H1 (cell line): ENCODE results near the gene RNF5. TPM values are rescaled to one million over a fixed set of nuclear protein-coding genes. Genes with fewer than 3 reads are reported as not detected.
A peak's percentile ranks its signal among the peaks of the same experiment; 100 is the strongest.

ENCODE experiments used
- CTCF ChIA-PET: fragments of 300-600 bp; sonication (Branson Sonifier 250); formaldehyde crosslinking; loops from one replicate; lab custom pipeline; 2021; ENCODE audit not compliant: partially characterized antibody; lab: Charles Lee
- POLR2A ChIA-PET: fragments of 300-600 bp; sonication (Branson Sonifier 250); formaldehyde crosslinking; loops from one replicate; lab custom pipeline; 2021; ENCODE audit warnings: inconsistent platforms; ENCODE audit not compliant: partially characterized antibody; lab: Charles Lee
- DNase-seq, 2 experiments: peaks; one replicate each; pipeline versions ENCODE4 v3.0.0 to v3.0.0-alpha.2; 2010 to 2022; ENCODE audit warnings: low spot score in 2 of 2, low read depth in 1 of 2, mixed read lengths in 1 of 2
- FAIRE-seq: peaks from 2 replicates; lab custom pipeline; 2011; peaks lifted over from hg19 to GRCh38; lab: Jason Lieb, UNC
- H2AFZ ChIP-seq: 2 replicates; pipeline ENCODE4 v1.8.1; 2012; ENCODE audit warnings: low read length, inconsistent platforms
- H2AK5ac ChIP-seq: 2 replicates; pipeline ENCODE4 v1.6.1; 2013; ENCODE audit warnings: low read depth, low read length
- H2BK120ac ChIP-seq: replicated peaks from 2 replicates; pipeline ENCODE3; 2013; ENCODE audit warnings: low read depth, low read length, inconsistent platforms
- H2BK12ac ChIP-seq: 2 replicates; pipeline ENCODE4 v1.6.1; 2013; ENCODE audit warnings: low read depth, low read length
- H2BK15ac ChIP-seq: 2 replicates; pipeline ENCODE4 v1.6.1; 2013; ENCODE audit warnings: low read length
- H2BK20ac ChIP-seq: 2 replicates; pipeline ENCODE4 v1.6.1; 2013; ENCODE audit warnings: low read length
- H2BK5ac ChIP-seq: 2 replicates; pipeline ENCODE4 v1.6.1; 2013; ENCODE audit warnings: low read depth, low read length
- H3K14ac ChIP-seq: 2 replicates; pipeline ENCODE4 v1.6.1; 2013; ENCODE audit warnings: inconsistent platforms; ENCODE audit not compliant: insufficient read length
- H3K18ac ChIP-seq: 2 replicates; pipeline ENCODE4 v1.6.1; 2013; ENCODE audit warnings: low read length; ENCODE audit errors: extremely low read depth
- H3K23ac ChIP-seq: 2 replicates; pipeline ENCODE4 v1.6.1; 2013; ENCODE audit warnings: inconsistent platforms; ENCODE audit not compliant: insufficient read length
- H3K23me2 ChIP-seq: 2 replicates; pipeline ENCODE4 v1.6.1; 2013; ENCODE audit warnings: low read depth, low read length
- H3K27ac ChIP-seq: 2 replicates; pipeline ENCODE4 v1.6.1; 2011; ENCODE audit warnings: low read depth, low read length, inconsistent platforms
- H3K27me3 ChIP-seq, 4 experiments: replicated peaks in 1 of 4; 1 replicate in 1 of 4; 2 replicates in 3 of 4; pipeline versions ENCODE4 v1.6.1 to v1.8.1; 2011 to 2013; ENCODE audit warnings: low read length in 3 of 4, mild to moderate bottlenecking in 3 of 4, inconsistent platforms in 2 of 4, mixed read lengths in 2 of 4, moderate library complexity in 1 of 4; ENCODE audit not compliant: control insufficient read depth in 3 of 4, insufficient read depth in 3 of 4; ENCODE audit errors: extremely low read depth in 1 of 4
- H3K36me3 ChIP-seq, 4 experiments: 2 replicates each; pipeline versions ENCODE4 v1.6.1 to v1.8.1; 2011 to 2013; ENCODE audit warnings: mild to moderate bottlenecking in 4 of 4, low read length in 3 of 4, moderate library complexity in 2 of 4, control low read depth in 1 of 4, inconsistent platforms in 1 of 4; ENCODE audit not compliant: insufficient read depth in 4 of 4, control insufficient read depth in 2 of 4
- H3K4ac ChIP-seq: replicated peaks from 2 replicates; pipeline ENCODE3; 2013; ENCODE audit warnings: low read length, low read depth, mixed read lengths, inconsistent platforms; ENCODE audit not compliant: insufficient read length
- H3K4me1 ChIP-seq, 4 experiments: replicated peaks in 1 of 4; 1 replicate in 1 of 4; 2 replicates in 3 of 4; pipeline versions ENCODE4 v1.6.1 to v1.8.1; 2011 to 2013; ENCODE audit warnings: low read length in 3 of 4, inconsistent platforms in 2 of 4, mixed read lengths in 1 of 4; ENCODE audit not compliant: insufficient read depth in 4 of 4, control insufficient read depth in 3 of 4
- H3K4me2 ChIP-seq, 2 experiments: 2 replicates each; pipeline versions ENCODE4 v1.6.1 to v1.8.1; 2011 to 2013; ENCODE audit warnings: low read depth in 2 of 2, low read length in 2 of 2, control low read depth in 1 of 2, inconsistent platforms in 1 of 2, mild to moderate bottlenecking in 1 of 2; ENCODE audit not compliant: insufficient read depth in 1 of 2
- H3K4me3 ChIP-seq, 4 experiments: fragments of 200-600, 300-600 bp in 1 of 4; sonication (generic), shearing (Covaris generic), sonication (Bioruptor Twin) in 1 of 4; 2 replicates each; pipeline versions ENCODE4 v1.5.1 to v1.8.1; 2011 to 2016; ENCODE audit warnings: low read length in 4 of 4, low read depth in 3 of 4, control low read depth in 2 of 4, inconsistent platforms in 2 of 4, mild to moderate bottlenecking in 2 of 4, mixed read lengths in 1 of 4, moderate library complexity in 1 of 4; ENCODE audit not compliant: insufficient read depth in 2 of 4; ENCODE audit errors: extremely low read depth in 1 of 4
- H3K56ac ChIP-seq: replicated peaks from 2 replicates; pipeline ENCODE3; 2013; ENCODE audit warnings: low read depth, mild to moderate bottlenecking, mixed read lengths, low read length, inconsistent platforms; ENCODE audit not compliant: insufficient read length
- H3K79me1 ChIP-seq: 2 replicates; pipeline ENCODE4 v1.6.1; 2013; ENCODE audit warnings: low read depth, low read length, control low read depth
- H3K79me2 ChIP-seq, 2 experiments: 2 replicates each; pipeline versions ENCODE4 v1.6.1 to v1.8.1; 2012 to 2013; ENCODE audit warnings: low read length in 2 of 2, mild to moderate bottlenecking in 2 of 2, inconsistent platforms in 1 of 2; ENCODE audit not compliant: insufficient read depth in 2 of 2, control insufficient read depth in 1 of 2
- H3K9ac ChIP-seq, 4 experiments: replicated peaks in 1 of 4; 1 replicate in 1 of 4; 2 replicates in 3 of 4; pipeline versions ENCODE4 v1.6.1 to v1.8.1; 2011 to 2013; ENCODE audit warnings: low read depth in 3 of 4, low read length in 3 of 4, control low read depth in 2 of 4, mild to moderate bottlenecking in 2 of 4, moderate library complexity in 2 of 4, inconsistent platforms in 1 of 4; ENCODE audit errors: extremely low read depth in 1 of 4
- H3K9me3 ChIP-seq, 2 experiments: 2 replicates each; pipeline versions ENCODE4 v1.6.1 to v1.8.1; 2012 to 2013; ENCODE audit warnings: mild to moderate bottlenecking in 2 of 2, moderate library complexity in 2 of 2, control low read depth in 1 of 2, inconsistent platforms in 1 of 2, low read depth in 1 of 2, low read length in 1 of 2, mixed read lengths in 1 of 2; ENCODE audit not compliant: insufficient read depth in 2 of 2
- H4K20me1 ChIP-seq, 2 experiments: replicated peaks in 1 of 2; 2 replicates each; pipeline versions ENCODE3 to v1.8.1; 2011 to 2013; ENCODE audit warnings: inconsistent platforms in 2 of 2, low read length in 2 of 2, mild to moderate bottlenecking in 1 of 2; ENCODE audit not compliant: insufficient read depth in 2 of 2, control insufficient read depth in 1 of 2
- H4K5ac ChIP-seq: 2 replicates; pipeline ENCODE4 v1.6.1; 2013; ENCODE audit warnings: low read length, low read depth, mixed read lengths, inconsistent platforms; ENCODE audit not compliant: insufficient read length
- H4K8ac ChIP-seq: 2 replicates; pipeline ENCODE4 v1.8.0; 2013; ENCODE audit warnings: mild to moderate bottlenecking, moderate library complexity, low read length, inconsistent platforms; ENCODE audit not compliant: insufficient read depth; ENCODE audit errors: extremely low read depth
- H4K91ac ChIP-seq: replicated peaks from 2 replicates; pipeline ENCODE3; 2013; ENCODE audit warnings: low read length, mixed read lengths, inconsistent platforms; ENCODE audit not compliant: insufficient read length
- CEBPB ChIP-seq: IDR thresholded peaks from 2 replicates; pipeline ENCODE4 v1.6.1; 2012; ENCODE audit warnings: low read depth, low read length
- CHD2 ChIP-seq: IDR thresholded peaks from 2 replicates; pipeline ENCODE4 v1.6.1; 2012; ENCODE audit warnings: low read length, improper control_type of control experiment
- CREB1 ChIP-seq: IDR thresholded peaks from 2 replicates; pipeline ENCODE4 v1.6.1; 2012; ENCODE audit warnings: inconsistent platforms
- GTF2F1 ChIP-seq: IDR thresholded peaks from 2 replicates; pipeline ENCODE4 v1.6.1; 2012; ENCODE audit warnings: low read depth, low read length, improper control_type of control experiment, borderline replicate concordance
- JUND ChIP-seq: IDR thresholded peaks from 2 replicates; pipeline ENCODE4 v1.6.1; 2011; ENCODE audit warnings: mild to moderate bottlenecking, improper control_type of control experiment, low read length
- KDM5A ChIP-seq: fragments of 200-600 bp; IDR thresholded peaks from 2 replicates; pipeline ENCODE4 v1.7.1; 2012; ENCODE audit warnings: mild to moderate bottlenecking, low read length, inconsistent platforms, mixed read lengths
- RFX5 ChIP-seq: IDR thresholded peaks from 2 replicates; pipeline ENCODE4 v1.6.1; 2011; ENCODE audit warnings: low read depth, low read length, improper control_type of control experiment, borderline replicate concordance
- SAP30 ChIP-seq: fragments of 300-600 bp; sonication (generic); IDR thresholded peaks from 2 replicates; pipeline ENCODE4 v1.7.1; 2012; ENCODE audit warnings: low read length, moderate library complexity, mild to moderate bottlenecking, inconsistent platforms; ENCODE audit not compliant: insufficient read depth, insufficient replicate concordance
- TAF1 ChIP-seq: IDR thresholded peaks from 2 replicates; pipeline ENCODE4 v1.6.1; 2011; ENCODE audit warnings: mild to moderate bottlenecking, low read depth, low read length
- TBP ChIP-seq: IDR thresholded peaks from 2 replicates; pipeline ENCODE4 v1.6.1; 2011; ENCODE audit warnings: low read depth, low read length, improper control_type of control experiment
- TEAD4 ChIP-seq: IDR thresholded peaks from 2 replicates; pipeline ENCODE4 v1.6.1; 2012; ENCODE audit warnings: low read depth, low read length, inconsistent platforms, mixed read lengths
- USF2 ChIP-seq: IDR thresholded peaks from 2 replicates; pipeline ENCODE4 v1.6.1; 2011; ENCODE audit warnings: low read length, improper control_type of control experiment
- WGBS, 2 experiments: shearing (Covaris generic) in 1 of 2; methylation state at CpG; one replicate each; pipeline versions ENCODE4 v1.1.6 to v1.1.7; 2013 to 2015; ENCODE audit warnings: low lambda C conversion rate in 2 of 2, mixed read lengths in 2 of 2, inconsistent platforms in 1 of 2, low coverage in 1 of 2, missing lambda C conversion rate in 1 of 2; ENCODE audit not compliant: insufficient replicate concordance in 2 of 2, insufficient coverage in 1 of 2, insufficient read length in 1 of 2; ENCODE audit errors: extremely low coverage in 1 of 2, missing lambda C conversion rate in 1 of 2; 5-methylcytosine and 5-hydroxymethylcytosine counted together
- polyA plus RNA-seq, 7 experiments: library from polyadenylated mRNA; depleted of rRNA in 3 of 7; stranded (reverse) in 5 of 7; unstranded in 2 of 7; fragments of >200 nt in 5 of 7; fragments of 200-250 nt in 2 of 7; gene quantifications; 1 replicate in 5 of 7; 2 replicates in 1 of 7; 4 replicates in 1 of 7; pipeline versions ENCODE4 v1.2.1 to v1.2.3, GENCODE V29; 2011 to 2013; ENCODE audit warnings: missing spikeins in 2 of 7, mixed read lengths in 2 of 7
- total RNA-seq: library from RNA; stranded (reverse); fragmentation: NEBNext Ultra II Directional; extraction: Animal tissue kit (Norgen Biotek cat#: 25700); gene quantifications from 2 replicates; pipeline ENCODE4 v1.2.1, GENCODE V29; 2021

Gene RNF5
- total and polyA plus RNA-seq, 2 of the 8 experiments (the other 6 are each of a cell fraction or from before 2014, with no cell fraction given), result 90.0 to 158 TPM

DNA sequence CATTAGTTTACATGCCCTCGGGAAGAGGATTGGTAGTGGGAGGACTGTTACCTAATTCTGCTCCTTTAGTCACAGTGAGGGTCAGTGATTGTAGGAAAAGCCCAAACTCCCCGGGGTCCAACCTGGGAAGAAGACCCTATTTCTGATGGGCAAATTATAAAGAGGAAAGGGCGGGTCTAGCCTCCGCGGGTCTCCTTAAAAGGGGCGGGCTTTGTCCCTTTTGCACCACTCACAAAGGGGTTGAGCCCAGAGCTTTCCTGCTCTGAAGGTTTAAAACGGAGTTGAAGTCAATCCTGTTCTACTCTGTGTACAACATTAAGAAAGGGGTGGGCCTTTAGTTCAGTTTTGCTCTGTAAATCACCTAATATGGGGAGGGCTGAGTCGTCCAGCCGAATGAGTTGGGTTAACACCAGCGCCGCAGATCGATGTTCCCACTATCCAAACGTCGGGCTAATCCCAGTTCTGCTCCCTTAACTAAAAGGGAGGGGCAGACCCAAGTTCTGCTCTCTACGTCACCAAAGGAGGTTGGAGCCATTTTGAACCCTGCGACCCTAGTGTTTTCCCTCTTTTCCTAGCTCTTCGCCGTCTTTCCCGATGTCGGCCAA lies 920 bp upstream of the RNF5 start:
- Histone ChIP-seq H2AK5ac (peak overlapping the region; percentile 91; the same call in 1 of the 2 replicates), H4K8ac (peak overlapping the region; percentile 95; the same call in 1 of the 2 replicates), H4K20me1 (peaks cover 3 to 6% of the 10 kb centered on the region in 2 experiments), H3K9ac (peak overlapping the region; percentile 67 to 96 (median 86)), H3K14ac (no peak overlapping the region), H3K9me3 (no peaks in the 10 kb centered on the region), H3K27ac (peak overlapping the region; percentile 95), H3K23ac (no peak overlapping the region), H4K5ac (peak overlapping the region; percentile 79), H3K4me2 (peak overlapping the region; percentile 99 to 100), H3K18ac (peak overlapping the region; percentile 97), H3K4me1 (peaks cover 5 to 21% (median 9%) of the 10 kb centered on the region in 4 experiments; a peak in 6 of 7 replicates), H2AFZ (no peak overlapping the region), H2BK20ac (no peak overlapping the region), H3K4ac (peak overlapping the region; percentile 11), H3K4me3 (peak overlapping the region; percentile 91 to 99 (median 95)), H2BK120ac (no peak overlapping the region), H3K79me2 (peaks cover 13 to 47% of the 10 kb centered on the region in 2 experiments), H4K91ac (peak overlapping the region; percentile 73), H3K79me1 (peaks cover 9% of the 10 kb centered on the region; the same call in 1 of the 2 replicates), H2BK15ac (no peak overlapping the region), H2BK5ac (peak overlapping the region; percentile 97), H3K23me2 (peaks cover 26% of the 10 kb centered on the region), H3K36me3 (peaks cover 2 to 19% (median 9%) of the 10 kb centered on the region in 4 experiments; a peak in 7 of 8 replicates), H2BK12ac (peak overlapping the region; percentile 91; the same call in 1 of the 2 replicates), H3K56ac (peak overlapping the region; percentile 26), H3K27me3 (no peaks in the 10 kb centered on the region)
- ChIA-PET POLR2A (interaction anchor here (0.6 to 7.9 kb wide), 16 partner anchors 8 to 794 kb away, joined by 3 to 194 read pairs (median 6); partner anchors contain the start of genes ATF6B, EGFL8, FKBPL and GPSM3), CTCF (interaction anchor here (0.6 to 2.4 kb wide), 6 partner anchors 11 to 59 kb away, joined by 3 to 10 read pairs (median 3); no protein-coding TSS in a partner anchor)
- WGBS, 2 experiments, result 0% methylated on average over 15 of the region's 20 CpGs; no CpG with 5 or more reads in 1 of the 2 experiments
- FAIRE-seq, result no peak
- DNase-seq, result peak in 1 of 2 experiments; percentile 90
- TF ChIP-seq KDM5A (no peak), JUND (no peak), CREB1 (peak; percentile 87), TAF1 (peak; percentile 56), RFX5 (no peak), CEBPB (no peak), USF2 (no peak), SAP30 (no peak), TBP (peak; percentile 66), TEAD4 (no peak), GTF2F1 (no peak), CHD2 (no peak)
